Stimulated activated CD8-positive, alpha-beta memory T cell treated with anti-CD3 and anti-CD28 coated beads, Interleukin-2, amount 100 ng/mL, for 48 hours (primary cell): ENCODE results near the gene EMSY.

Source experiments
- DNase-seq, 2 donors: peaks; one replicate each; pipeline ENCODE4 v3.0.0-alpha.2; 2020; ENCODE audit warnings: low read depth in 2 of 2

Gene EMSY

DNA sequence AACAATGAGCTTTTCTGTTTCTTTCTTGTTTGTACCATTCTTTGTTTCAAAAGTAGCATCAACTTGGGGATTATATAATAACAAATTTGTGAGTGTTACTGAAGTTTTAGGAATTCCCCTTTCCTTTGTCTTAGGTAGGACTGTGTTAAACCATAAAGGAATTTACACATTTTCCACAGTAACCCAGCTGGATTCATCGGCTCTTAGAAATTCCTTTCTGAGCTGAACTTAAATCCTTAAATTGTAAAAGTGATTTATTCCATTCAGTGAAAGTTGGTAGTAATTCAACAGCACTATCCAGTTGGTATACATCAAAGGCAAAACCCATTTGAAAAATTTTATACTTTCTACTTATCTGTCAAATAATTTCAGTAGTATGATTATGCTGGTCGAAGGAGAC lies 11.8 kb downstream of the EMSY start:
- no peak for DNase-seq

DNA sequence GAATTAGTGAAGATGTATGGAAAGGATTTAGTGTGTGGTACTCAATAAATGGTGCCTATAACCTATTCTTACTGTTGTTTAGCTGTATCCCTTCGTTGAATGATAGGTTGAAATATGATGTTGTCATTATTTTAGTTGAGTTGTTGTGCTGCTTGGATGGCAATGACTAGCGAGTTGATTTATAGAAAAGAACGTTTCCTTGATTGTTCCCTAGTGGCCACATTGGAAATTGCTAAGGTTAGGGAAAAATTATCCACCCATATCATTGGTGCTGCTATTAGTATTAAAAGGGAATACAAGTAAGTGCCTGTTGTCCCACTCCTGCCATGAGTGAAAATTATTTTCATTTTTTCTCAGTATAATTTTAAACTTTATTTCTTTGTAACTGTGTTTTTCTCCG lies 14.5 kb downstream of the EMSY start:
- DNase-seq: no peak

DNA sequence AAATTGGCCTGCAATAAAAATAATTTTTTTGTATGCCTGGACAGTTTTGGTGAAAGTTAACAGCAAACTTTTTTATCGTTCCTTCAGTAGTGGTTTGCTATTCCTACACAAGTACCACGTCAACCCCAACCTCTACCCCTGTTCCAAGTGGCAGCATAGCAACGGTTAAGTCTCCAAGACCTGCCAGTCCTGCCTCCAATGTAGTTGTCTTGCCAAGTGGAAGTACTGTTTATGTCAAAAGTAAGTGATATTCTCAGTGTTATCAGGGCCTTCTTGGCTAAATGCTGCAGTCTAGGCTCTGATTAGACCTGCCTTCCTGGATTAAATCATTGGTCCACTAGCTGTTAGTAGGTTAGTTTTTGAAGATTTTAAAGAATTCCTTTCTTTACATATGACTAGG lies 15.0 kb downstream of the EMSY start:
- no peak for DNase-seq

DNA sequence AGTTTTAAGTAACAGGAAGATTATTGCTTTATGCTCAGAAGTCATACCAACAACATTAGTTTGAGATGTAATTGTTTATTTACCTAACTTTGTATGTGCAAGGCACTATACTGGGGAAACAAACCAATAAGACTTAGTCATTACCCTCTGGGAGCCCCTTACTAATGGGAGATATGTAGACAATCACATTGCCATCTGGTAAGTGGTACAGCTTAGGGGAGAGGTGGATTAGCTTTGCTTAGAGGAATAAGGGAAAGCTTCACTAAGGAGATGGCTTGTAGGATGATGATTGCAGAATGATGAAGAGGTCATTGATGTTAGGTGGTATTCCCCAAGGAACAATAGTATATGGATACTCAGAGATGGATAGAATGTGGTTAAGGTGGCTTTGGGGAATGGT lies 17.5 kb downstream of the EMSY start:
- DNase-seq: no peak

DNA sequence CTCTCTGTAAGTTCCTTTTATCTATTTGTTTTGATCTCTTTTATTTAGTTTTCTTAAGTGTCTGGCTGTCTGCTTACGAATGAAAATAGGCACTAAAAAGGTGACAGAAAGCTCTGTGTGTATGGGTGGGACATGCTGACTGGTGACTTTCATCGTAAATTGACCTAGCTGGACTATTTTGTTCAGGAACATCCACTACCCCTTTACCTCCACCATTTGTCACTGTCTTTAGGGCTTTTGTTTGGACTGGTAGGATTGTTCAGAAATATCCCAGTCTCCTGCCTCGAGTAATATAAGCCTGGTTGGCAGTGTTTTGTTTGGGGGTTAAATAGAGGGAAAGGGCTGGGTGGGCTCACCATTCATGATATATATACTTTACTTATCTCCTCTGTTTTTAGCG lies 20.9 kb downstream of the EMSY start:
- DNase-seq: no peak

DNA sequence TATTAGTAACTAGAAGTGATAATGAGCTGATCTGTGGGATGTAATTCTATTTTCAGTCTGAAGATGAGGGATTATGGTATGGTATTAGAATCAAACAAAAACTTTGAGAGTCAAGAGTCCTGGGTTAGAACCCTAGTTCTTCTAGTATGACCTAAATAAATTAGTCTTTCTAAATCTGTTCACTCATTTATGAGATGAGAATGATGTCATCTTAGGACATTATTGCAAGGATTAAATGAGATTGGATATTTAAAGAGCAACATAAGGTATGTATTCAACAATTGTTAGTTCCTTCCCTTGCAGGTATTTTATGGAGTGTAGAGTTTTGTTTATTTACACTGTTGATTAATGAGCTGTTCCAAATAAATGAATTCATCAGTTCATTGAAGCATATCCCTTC lies 21.8 kb downstream of the EMSY start:
- no peak for DNase-seq

DNA sequence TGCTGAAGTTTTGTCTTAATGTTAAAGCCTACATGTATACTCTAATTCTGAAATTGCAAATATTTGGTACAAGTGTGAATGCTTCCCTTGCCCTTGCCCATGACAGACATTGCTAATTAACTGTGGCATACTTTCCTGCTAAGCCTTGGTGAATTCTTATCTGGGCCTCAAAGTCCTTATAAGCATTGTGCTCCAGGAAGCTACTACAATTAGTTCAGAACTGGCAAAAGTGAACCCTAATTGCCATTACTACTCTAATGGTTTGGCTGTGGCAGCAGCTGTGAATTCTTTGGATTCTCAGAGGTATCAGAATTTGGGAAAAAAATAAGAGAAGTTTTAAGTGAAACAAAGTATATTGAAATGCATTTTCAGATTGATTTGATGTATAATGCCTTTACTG lies 24.3 kb downstream of the EMSY start:
- DNase-seq: no peak

DNA sequence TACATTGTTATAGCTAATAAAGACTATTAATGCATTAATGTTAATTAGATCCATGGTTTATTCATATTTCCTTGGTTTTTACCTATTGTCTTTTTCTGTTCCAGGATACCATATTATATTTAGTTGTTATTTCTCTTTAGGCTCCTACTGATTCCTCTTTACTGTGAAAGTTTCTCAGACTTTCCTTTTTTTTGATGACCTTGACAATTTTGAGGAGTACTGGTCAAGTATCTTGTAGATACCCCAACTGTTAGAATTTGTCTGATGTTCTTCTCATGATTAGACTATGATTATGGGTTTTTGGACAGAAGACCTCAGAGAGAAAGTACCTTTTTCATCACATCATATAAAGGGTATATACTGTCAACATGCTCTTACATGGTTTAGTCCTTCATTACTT lies 26.6 kb downstream of the EMSY start:
- DNase-seq: no peak

DNA sequence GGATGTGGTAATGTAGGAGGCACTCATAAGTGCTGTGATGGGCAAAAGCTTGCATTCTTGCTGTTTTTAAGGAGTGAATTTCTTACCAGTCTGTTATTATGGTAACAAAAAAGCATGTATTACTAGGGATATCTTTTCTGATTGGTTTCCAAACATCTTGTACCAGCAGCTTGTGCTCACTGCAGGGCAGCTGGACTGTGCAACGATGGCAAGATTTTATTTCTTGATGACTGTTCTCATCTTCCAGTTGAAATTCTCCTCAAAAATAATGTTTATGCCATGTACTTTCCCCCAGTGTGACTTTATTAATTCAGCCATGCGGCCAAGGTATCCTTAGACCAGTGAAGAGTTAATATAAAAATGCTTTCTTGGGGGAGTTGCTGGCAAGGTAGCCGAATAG lies 35.4 kb downstream of the EMSY start:
- no peak for DNase-seq

DNA sequence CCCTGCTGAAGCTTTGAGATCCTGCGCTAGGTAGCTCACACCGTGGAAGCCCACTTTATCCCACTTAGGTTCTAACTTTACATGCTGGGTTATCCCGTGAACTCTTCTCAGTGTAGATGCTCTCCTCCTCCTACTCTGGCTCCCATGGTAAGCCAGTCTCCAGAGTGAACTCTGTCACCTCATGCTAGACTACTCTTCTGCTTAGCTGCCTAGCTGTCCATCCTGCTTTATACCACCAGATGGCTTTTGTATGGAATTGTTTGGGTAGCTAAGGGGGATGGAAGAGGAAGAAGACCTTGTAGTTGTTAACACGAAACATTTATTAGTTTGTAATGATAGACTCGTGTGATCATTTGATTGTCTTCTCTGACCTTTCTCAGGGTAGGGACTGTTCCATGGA lies 46.8 kb downstream of the EMSY start:
- DNase-seq: no peak

DNA sequence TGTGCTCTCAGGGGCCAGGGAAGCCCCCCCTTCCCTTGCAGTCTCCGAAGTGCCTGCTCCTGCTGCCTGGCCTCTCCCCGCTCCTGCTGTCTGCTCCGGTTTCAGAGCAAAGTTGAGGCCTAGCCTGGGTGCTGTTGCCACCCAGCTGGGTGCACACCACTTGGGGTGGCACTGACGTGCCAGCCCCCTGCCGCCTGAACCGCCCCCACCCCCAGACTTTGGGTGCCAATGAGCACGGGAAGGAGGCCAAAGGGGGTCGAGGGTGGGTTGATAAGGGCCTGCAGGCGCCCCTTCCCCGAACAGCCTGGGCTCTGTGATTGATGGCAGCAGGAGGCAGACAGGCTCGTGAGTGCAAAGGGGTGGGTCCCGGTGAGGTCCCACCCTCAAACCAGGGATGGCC lies 48.2 kb downstream of the EMSY start:
- DNase-seq: no peak

DNA sequence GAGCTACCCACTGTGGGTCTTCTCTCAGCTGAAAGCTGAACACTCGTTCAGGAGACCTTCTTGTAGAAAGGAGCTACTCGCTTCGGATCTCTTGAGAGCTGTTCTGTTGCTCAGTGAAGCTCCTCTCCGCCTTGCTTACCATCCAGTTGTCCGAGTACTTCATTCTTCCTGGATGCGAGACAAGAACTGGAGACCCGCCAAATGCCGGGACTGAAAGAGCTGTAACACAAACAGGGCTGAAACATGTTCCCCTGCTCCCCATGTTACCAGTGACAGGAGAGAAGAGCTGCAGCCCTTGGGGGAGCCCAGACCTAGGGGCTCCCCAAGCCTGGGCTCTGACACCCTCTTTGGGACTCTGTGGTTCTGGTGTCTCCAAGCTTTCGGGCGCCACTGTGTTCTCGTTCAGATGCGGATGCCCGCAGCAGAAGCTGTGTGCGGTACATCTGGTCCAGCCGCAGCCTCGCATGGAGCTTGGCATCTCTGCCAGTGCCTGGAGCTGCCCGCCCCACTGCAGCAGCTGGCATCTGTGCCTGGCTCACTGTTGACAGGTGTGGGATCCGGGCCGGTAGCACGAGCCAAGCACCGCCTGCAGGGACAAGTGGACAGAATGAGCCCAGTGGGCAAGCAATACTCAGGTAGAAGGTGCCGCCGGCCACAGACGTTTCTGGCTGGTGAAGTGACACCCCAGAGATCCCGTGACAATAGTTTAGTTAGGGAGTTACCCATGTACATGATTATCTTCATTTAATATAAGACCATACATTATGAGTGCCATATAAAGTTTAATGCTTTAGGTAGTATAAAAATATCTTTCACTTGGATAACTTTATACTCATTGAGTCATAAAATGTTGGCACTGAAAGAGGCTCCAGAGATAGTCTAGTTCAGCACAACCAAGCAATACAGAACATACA lies 49.1 kb downstream of the EMSY start:
- no peak for DNase-seq

DNA sequence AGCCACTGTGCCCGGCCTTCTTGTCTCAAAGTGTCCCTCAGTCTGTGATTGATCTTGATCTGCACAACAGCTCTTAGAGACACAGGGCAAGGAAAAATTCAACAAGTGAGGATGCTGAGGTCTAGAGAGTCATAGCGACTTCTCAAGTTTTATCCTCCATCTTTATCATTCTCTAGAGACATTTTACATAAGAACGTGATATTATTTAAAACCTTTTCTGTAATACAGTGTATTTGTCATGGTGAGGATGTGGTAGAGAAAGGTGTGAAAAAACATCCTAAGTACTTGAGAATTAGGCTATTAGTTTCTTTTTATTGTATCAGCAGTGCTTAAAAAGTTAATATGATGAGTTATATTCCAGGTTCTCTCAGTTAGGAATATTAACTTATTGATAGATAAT lies 50.2 kb downstream of the EMSY start:
- DNase-seq: no peak

DNA sequence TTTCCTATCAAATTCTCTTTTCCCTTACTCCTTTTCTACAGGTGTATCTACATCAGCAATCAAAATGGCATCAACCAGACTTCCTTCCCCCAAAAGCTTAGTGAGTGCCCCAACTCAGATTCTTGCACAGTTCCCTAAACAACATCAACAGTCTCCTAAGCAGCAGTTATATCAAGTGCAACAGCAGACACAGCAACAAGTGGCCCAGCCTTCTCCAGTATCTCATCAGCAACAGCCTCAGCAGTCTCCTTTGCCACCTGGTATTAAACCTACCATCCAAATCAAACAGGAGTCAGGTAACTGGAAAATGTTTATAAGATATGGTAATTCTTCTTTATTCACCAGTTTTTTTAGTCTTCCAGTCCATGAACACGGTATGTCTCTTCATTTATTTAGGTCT lies 51.4 kb downstream of the EMSY start:
- no peak for DNase-seq

DNA sequence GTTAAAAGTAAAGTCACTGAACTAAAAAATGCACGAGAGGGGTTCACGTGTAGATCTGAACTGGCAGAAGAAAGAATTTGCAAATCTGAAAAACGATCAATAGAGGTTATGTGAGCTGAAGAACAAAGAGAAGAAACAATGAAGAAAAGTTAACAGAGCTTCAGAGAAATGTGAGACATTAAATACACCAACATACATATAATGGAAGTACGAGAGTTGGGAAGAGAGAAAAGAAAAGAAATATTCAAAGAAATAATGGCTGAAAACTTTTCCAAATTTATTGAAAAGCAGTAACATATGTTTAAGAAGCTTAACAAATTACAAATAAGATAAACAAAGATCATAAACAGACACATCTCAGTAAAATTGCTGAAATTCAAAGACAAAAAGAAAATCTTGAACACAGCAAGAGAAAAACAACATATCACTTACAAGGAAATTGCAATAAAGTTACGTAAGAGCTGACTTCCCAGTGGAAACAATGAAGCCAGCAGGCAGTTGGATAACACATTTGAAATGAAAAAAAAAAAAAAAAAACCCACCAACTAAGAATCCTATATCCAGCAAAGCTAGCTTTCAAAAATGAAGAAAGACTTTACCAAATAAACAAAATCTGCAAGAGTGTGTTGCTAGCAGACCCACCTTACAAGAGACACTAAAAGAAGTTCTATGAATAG lies 56.8 kb downstream of the EMSY start:
- no peak for DNase-seq

DNA sequence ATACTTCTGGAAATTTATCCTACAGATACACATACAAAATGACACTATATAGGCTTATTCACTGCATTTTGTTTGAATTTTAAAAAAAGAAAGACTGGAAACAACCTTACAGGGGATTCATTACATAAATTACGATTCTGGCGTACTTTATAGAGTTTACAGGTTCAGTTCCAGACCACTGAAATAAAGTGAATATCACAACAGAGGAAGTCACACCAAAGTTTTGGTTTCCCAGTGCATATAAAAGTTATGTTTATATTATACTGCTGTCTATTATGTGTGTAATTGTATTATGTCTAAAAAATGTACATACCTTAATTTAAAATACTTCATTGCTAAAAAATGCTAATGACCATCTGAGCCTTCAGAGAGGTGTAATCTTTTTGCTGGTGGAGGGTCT lies 62.0 kb downstream of the EMSY start:
- DNase-seq: no peak

DNA sequence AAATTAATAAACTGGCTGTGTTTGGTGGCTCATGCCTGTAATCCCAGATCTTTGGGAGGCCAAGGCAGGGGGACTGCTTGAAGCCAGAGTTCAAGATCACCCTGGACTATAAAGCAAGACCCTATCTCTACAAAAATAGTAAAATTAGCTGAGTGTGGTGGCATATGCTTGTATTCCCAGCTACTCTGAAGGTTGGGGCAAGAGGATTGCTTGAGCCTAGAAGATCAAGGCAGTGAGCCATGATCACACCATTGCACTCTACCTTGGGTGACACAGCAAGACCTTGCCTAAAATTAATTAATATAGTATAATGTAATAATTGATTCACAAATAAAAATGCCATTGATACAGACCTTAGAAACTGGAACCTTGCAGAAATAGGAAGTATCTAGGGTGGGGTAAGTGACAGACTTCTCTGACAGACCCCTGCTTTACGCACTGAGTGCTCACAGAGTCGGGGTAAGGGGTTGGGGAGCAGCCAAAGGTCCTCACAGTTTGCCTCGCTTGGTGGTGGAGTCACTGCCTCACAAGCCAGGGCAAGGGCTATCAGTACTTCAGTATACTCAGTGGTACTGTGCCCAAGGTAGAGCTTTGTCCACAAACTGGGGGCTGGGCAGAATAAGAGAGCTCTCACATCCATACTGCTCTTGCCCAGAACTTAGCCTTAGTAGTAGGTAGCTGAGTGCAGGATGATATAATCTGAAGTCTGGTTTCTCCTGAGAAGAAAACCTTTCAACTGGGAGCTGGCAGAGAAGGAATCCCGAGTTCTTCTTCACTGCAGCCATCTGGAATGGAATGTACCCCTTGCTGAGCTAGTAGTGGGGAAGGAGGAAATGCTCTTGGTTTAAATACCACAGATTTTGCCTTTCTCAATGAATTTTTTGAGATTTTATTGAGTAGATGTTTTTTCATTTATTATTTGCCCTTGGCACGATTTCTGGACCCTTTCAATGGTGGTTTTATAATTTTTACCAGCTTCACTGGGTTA lies 65.5 kb downstream of the EMSY start:
- no peak for DNase-seq

DNA sequence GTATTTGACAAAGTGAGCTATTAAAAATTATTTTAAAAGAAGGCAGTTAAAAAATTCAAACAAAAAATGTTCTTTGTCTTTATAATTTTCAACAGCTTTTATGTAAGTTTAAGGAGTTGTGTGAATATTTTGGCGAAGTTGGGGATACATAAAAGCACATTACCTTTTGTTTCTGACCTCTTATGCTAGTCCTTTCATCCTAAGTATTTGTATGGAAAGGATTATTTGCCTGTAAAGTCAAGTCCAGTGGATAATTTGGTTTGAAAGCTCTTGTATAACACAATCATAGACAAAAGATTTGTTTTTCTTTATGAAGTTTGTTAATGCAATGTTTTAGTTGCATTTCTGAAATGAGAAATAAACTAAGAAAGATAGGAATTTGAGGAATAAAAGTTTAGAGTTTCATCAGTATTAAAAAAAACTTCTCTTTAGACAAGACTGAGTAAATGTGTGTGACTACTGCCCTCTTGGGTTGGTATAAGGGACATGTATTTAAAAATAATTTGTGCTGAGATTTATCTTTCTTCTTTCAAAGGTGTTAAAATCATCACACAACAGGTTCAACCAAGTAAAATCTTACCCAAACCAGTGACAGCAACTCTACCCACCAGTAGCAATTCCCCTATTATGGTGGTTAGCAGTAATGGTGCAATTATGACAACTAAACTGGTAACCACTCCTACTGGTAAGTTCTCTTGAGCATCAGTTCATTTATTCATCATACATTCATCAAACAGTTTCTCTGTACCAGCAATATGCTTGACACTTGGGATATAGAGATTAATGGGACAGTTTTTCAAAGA lies 68.2 kb downstream of the EMSY start:
- DNase-seq: no peak

DNA sequence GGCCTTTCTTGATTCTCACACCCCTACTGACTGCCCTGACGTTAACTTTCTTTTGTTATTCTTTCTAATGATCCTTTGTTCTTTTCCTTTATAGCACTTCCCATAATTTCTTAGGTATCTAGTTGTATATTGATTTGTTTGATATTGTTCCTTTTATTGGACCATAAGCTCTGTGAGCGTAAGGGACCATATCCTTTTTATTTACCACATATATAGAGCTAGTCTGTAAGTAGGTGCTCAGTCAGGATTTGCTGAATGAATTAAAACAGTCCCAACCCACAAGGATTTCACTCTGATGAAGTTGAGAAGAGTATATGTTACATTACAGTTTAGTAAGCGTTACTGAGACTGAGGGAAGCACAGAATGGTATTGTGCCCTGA lies 68.8 kb downstream of the EMSY start:
- DNase-seq: no peak

DNA sequence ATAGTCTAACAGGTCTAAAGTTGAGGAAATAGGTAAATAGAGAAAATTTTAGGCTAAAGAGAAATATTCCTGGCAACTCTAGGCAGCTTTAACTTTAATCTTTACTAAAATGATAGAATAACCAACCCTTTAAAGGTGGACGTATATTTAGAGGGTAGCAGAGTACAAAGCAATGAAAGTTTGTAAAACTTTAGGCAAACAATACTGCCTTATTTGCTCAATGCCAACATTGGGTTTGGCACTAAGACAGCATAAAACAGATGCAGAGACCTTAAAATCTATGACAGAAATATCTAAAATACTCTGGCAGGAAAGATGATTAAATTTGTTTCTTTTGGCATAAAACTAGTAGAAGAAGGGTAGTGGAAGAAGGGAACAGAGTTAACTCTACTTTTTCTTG lies 70.7 kb downstream of the EMSY start:
- no peak for DNase-seq

DNA sequence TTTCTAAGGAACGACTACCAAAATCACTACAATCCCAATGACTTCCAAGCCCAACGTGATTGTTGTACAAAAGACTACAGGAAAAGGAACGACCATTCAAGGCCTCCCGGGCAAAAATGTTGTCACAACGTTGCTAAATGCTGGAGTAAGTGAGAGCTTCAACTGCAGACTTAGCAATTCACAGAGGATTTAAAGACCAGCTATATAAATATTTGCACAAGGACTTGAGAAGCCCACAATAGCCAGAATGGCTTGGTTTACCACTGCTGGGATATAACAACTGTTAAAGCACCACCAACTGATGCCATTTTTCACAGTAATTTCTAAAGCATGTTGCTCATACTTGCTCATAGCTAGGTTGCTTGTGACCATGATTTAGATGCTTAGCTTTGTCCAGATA lies 78.3 kb downstream of the EMSY start:
- no peak for DNase-seq
